Liver (tissue), 9 donors: ENCODE measurements around the gene RAB11A. TPM values are rescaled to one million over a fixed set of nuclear protein-coding genes. Genes with fewer than 3 reads are reported as not detected.

Experiments
- DNase-seq: peaks from one replicate; pipeline ENCODE4 v3.0.0-alpha.2; 2017; ENCODE audit warnings: low spot score
- H3K27ac ChIP-seq, 2 donors: one replicate each; pipeline ENCODE4 v1.7.0; 2013; ENCODE audit warnings: inconsistent platforms in 2 of 2, low read length in 2 of 2, control low read depth in 1 of 2, low read depth in 1 of 2, mild to moderate bottlenecking in 1 of 2
- H3K27me3 ChIP-seq, 4 donors: one replicate each; pipeline versions ENCODE4 v1.6.1 to v1.7.0; 2013; ENCODE audit warnings: low read length in 3 of 4, inconsistent platforms in 1 of 4, mild to moderate bottlenecking in 1 of 4, moderate library complexity in 1 of 4; ENCODE audit not compliant: control insufficient read depth in 4 of 4, insufficient read depth in 4 of 4
- H3K36me3 ChIP-seq, 4 donors: one replicate each; pipeline versions ENCODE4 v1.6.1 to v1.7.0; 2013; ENCODE audit warnings: low read length in 3 of 4, mild to moderate bottlenecking in 3 of 4, low read depth in 1 of 4, moderate library complexity in 1 of 4; ENCODE audit not compliant: control insufficient read depth in 4 of 4, insufficient read depth in 3 of 4
- H3K4me1 ChIP-seq, 4 donors: one replicate each; pipeline versions ENCODE4 v1.6.1 to v1.7.0; 2013; ENCODE audit warnings: low read length in 3 of 4, mild to moderate bottlenecking in 3 of 4, moderate library complexity in 1 of 4; ENCODE audit not compliant: control insufficient read depth in 4 of 4, insufficient read depth in 4 of 4
- H3K4me3 ChIP-seq, 3 donors: one replicate each; pipeline versions ENCODE4 v1.6.1 to v1.7.0; 2013; ENCODE audit warnings: low read length in 3 of 3, control low read depth in 1 of 3, low read depth in 1 of 3, mild to moderate bottlenecking in 1 of 3
- H3K9ac ChIP-seq, 2 donors: one replicate each; pipeline ENCODE4 v1.7.0; 2013; ENCODE audit warnings: low read length in 2 of 2, mild to moderate bottlenecking in 2 of 2, moderate library complexity in 2 of 2, control low read depth in 1 of 2, low read depth in 1 of 2
- H3K9me3 ChIP-seq, 4 donors: one replicate each; pipeline versions ENCODE4 v1.6.1 to v1.7.0; 2013; ENCODE audit warnings: low read length in 3 of 4; ENCODE audit not compliant: control insufficient read depth in 4 of 4
- CTCF ChIP-seq: fragments of 150-350 bp; IDR thresholded peaks from 2 replicates; pipeline ENCODE4 v1.5.1; 2017; ENCODE audit warnings: improper control_type of control experiment, low read depth, low read length; ENCODE audit not compliant: missing input control
- EGR1 ChIP-seq, 2 donors: IDR thresholded peaks; 2 replicates each; pipeline ENCODE4 v1.6.1; 2016 to 2018; ENCODE audit warnings: antibody characterized with exemption in 2 of 2, low read depth in 2 of 2
- FOXA1 ChIP-seq: IDR thresholded peaks from 2 replicates; pipeline ENCODE4 v1.6.1; 2016; ENCODE audit warnings: antibody characterized with exemption
- FOXA2 ChIP-seq: IDR thresholded peaks from 2 replicates; pipeline ENCODE4 v1.6.1; 2016; ENCODE audit warnings: antibody characterized with exemption
- GABPA ChIP-seq, 2 donors: IDR thresholded peaks in 1 of 2; conservative IDR thresholded peaks in 1 of 2; 2 replicates each; pipeline ENCODE4 v1.6.1; 2016; ENCODE audit warnings: antibody characterized with exemption in 2 of 2, mild to moderate bottlenecking in 1 of 2, moderate library complexity in 1 of 2
- HNF4A ChIP-seq, 2 donors: conservative IDR thresholded peaks; 2 replicates each; pipeline ENCODE4 v1.6.1; 2016; ENCODE audit warnings: antibody characterized with exemption in 2 of 2, mild to moderate bottlenecking in 2 of 2
- HNF4G ChIP-seq: IDR thresholded peaks from 2 replicates; pipeline ENCODE4 v1.6.1; 2016; ENCODE audit warnings: antibody characterized with exemption
- JUND ChIP-seq, 2 donors: IDR thresholded peaks; 2 replicates each; pipeline ENCODE4 v1.6.1; 2016; ENCODE audit warnings: antibody characterized with exemption in 2 of 2
- MAX ChIP-seq: IDR thresholded peaks from 2 replicates; pipeline ENCODE4 v1.6.1; 2016; ENCODE audit warnings: antibody characterized with exemption
- NR2F2 ChIP-seq: IDR thresholded peaks from 2 replicates; pipeline ENCODE4 v1.6.1; 2016; ENCODE audit warnings: antibody characterized with exemption
- RAD21 ChIP-seq, 2 donors: IDR thresholded peaks; 2 replicates each; pipeline ENCODE4 v1.6.1; 2016; ENCODE audit warnings: antibody characterized with exemption in 2 of 2, mild to moderate bottlenecking in 2 of 2
- REST ChIP-seq: IDR thresholded peaks from 2 replicates; pipeline ENCODE4 v1.6.1; 2016; ENCODE audit warnings: antibody characterized with exemption, mild to moderate bottlenecking
- RXRA ChIP-seq, 2 donors: IDR thresholded peaks; 2 replicates each; pipeline ENCODE4 v1.6.1; 2017 to 2018; ENCODE audit warnings: antibody characterized with exemption in 2 of 2, mild to moderate bottlenecking in 1 of 2
- SP1 ChIP-seq: IDR thresholded peaks from 2 replicates; pipeline ENCODE4 v1.6.1; 2018; ENCODE audit warnings: antibody characterized with exemption, mild to moderate bottlenecking
- TAF1 ChIP-seq: conservative IDR thresholded peaks from 2 replicates; pipeline ENCODE4 v1.6.1; 2016; ENCODE audit warnings: antibody characterized with exemption, mild to moderate bottlenecking
- YY1 ChIP-seq: IDR thresholded peaks from 2 replicates; pipeline ENCODE4 v1.6.1; 2016; ENCODE audit warnings: antibody characterized with exemption, mild to moderate bottlenecking
- WGBS: extraction: QIAGEN DNeasy Blood & Tissue Kit; methylation state at CpG from one replicate; pipeline ENCODE4 v1.1.7; 2013; 5-methylcytosine and 5-hydroxymethylcytosine counted together
- polyA plus RNA-seq, 2 donors: library from polyadenylated mRNA; stranded (reverse) in 1 of 2; unstranded in 1 of 2; fragments of 200-250 nt in 1 of 2; fragments of >200 nt in 1 of 2; fragmentation: Nextera tagmentation in 1 of 2; extraction: Ambion mirVana in 1 of 2; gene quantifications; one replicate each; pipeline versions ENCODE4 v1.2.1 to v1.2.3, GENCODE V29; 2013 to 2015
- total RNA-seq, 2 donors: library from RNA; depleted of rRNA; stranded (reverse); fragments of >200 nt; gene quantifications; one replicate each; pipeline ENCODE4 v1.2.3, GENCODE V29; 2014
- TF ChIP-seq, protein P1 (sequence below): IDR thresholded peaks from 2 replicates; pipeline ENCODE4 v1.6.1; 2016; ENCODE audit warnings: antibody characterized with exemption
- donor health status: healthy.
- donor health status: healthy.
- donor health status: healthy.
- donor health status: healthy.
- donor health status: healthy.

The RAB11A gene
- total and polyA plus RNA-seq, 4 donors, result 40.6 to 100 (median 81.7) TPM

- H3K27me3 ChIP-seq, result no peaks in the 10 kb centered on the region
- no peak overlapping the region for H3K4me3 ChIP-seq
- H3K9ac ChIP-seq, result no peak overlapping the region
- WGBS, result 92% methylated on average over 5 of the region's 5 CpGs
- no peaks in the 10 kb centered on the region for H3K4me1 ChIP-seq
- TF ChIP-seq TAF1 (no peak), FOXA1 (no peak), GABPA (IDR thresholded peaks at IDR 0.05 in 1 of 2, conservative IDR thresholded peaks at IDR 0.05 in 1 of 2) (no peak), RAD21 (IDR thresholded peaks at IDR 0.05) (no peak), CTCF (no peak), HNF4A (conservative IDR thresholded peaks at IDR 0.05) (no peak), JUND (IDR thresholded peaks at IDR 0.05) (no peak), SP1 (no peak), RXRA (IDR thresholded peaks at IDR 0.05) (no peak)
- no peaks in the 10 kb centered on the region for H3K9me3 ChIP-seq
- no peak overlapping the region for H3K27ac ChIP-seq
- H3K36me3 ChIP-seq, result no peaks in the 10 kb centered on the region
- DNase-seq, result no peak
Measured at GRCh38 chr15:65921780-65922179, 52.5 kb downstream of the RAB11A start.

- Histone ChIP-seq H3K9me3 (no peaks in the 10 kb centered on the region), H3K27ac (no peak overlapping the region), H3K27me3 (no peaks in the 10 kb centered on the region), H3K36me3 (no peaks in the 10 kb centered on the region), H3K4me1 (no peaks in the 10 kb centered on the region), H3K9ac (no peak overlapping the region), H3K4me3 (no peak overlapping the region)
- DNase-seq, result no peak
- TF ChIP-seq REST (no peak), GABPA (IDR thresholded peaks at IDR 0.05 in 1 of 2, conservative IDR thresholded peaks at IDR 0.05 in 1 of 2) (no peak), HNF4G (no peak), YY1 (no peak), FOXA2 (no peak), RXRA (IDR thresholded peaks at IDR 0.05) (no peak), FOXA1 (no peak), RAD21 (IDR thresholded peaks at IDR 0.05) (no peak), MAX (no peak), JUND (IDR thresholded peaks at IDR 0.05) (no peak), EGR1 (IDR thresholded peaks at IDR 0.05; ENCODE audit: low read depth in 2 of 2) (no peak), SP1 (no peak), TAF1 (no peak), NR2F2 (no peak), HNF4A (conservative IDR thresholded peaks at IDR 0.05) (no peak), CTCF (no peak)
- TF ChIP-seq, protein P1, sequence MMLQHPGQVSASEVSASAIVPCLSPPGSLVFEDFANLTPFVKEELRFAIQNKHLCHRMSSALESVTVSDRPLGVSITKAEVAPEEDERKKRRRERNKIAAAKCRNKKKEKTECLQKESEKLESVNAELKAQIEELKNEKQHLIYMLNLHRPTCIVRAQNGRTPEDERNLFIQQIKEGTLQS, result no peak
- 88% methylated on average over 7 of the region's 7 CpGs for WGBS
Measured at GRCh38 chr15:65922621-65923020, 53.3 kb downstream of the RAB11A start.
